Muscle of back (tissue), 11 donors: ENCODE data around the gene RPS21. TPM values are rescaled to one million over a fixed set of nuclear protein-coding genes. Genes with fewer than 3 reads are reported as not detected.
A peak's percentile ranks its signal among the peaks of the same experiment; 100 is the strongest.

Source experiments
- DNase-seq, 3 donors: peaks; one replicate each; pipeline versions ENCODE4 v3.0.0 to v3.0.0-alpha.2; 2013
- polyA plus RNA-seq, 10 donors: library from polyadenylated mRNA; unstranded; fragments of 120-200 nt; gene quantifications; one replicate each; pipeline ENCODE4 v1.2.1, GENCODE V29; 2013; ENCODE audit not compliant: insufficient read length in 10 of 10

The RPS21 gene
- polyA plus RNA-seq, 10 donors = 962 to 1,509 (median 1,097) TPM

- no peak for DNase-seq
These were observed 21.2 kb downstream of the RPS21 start for GRCh38 chr20:62408055-62408454.

- peak in 1 of 3 donors; percentile 31 for DNase-seq
These were observed 21.7 kb downstream of the RPS21 start for GRCh38 chr20:62408640-62409039.

- DNase-seq = no peak
These were observed 22.4 kb downstream of the RPS21 start for GRCh38 chr20:62409086-62409853.

- DNase-seq = peak in 1 of 3 donors; percentile 48
These were observed 23.2 kb downstream of the RPS21 start for GRCh38 chr20:62409931-62410745.

GRCh38 chr20:62410746-62411478 is 24.0 kb downstream of the RPS21 start:
- no peak for DNase-seq

GRCh38 chr20:62411479-62412193 is 24.7 kb downstream of the RPS21 start:
- DNase-seq = no peak

- DNase-seq = no peak
These were observed 25.5 kb downstream of the RPS21 start for GRCh38 chr20:62412194-62413024.

- DNase-seq = no peak
These were observed 26.2 kb downstream of the RPS21 start for GRCh38 chr20:62413025-62413570.

- no peak for DNase-seq
These were observed 27.1 kb downstream of the RPS21 start for GRCh38 chr20:62413896-62414481.

- DNase-seq = no peak
These were observed 28.6 kb downstream of the RPS21 start for GRCh38 chr20:62415354-62416111.

- no peak for DNase-seq
These were observed 30.0 kb downstream of the RPS21 start for GRCh38 chr20:62416651-62417637.

GRCh38 chr20:62417981-62418708 is 31.2 kb downstream of the RPS21 start:
- no peak for DNase-seq

GRCh38 chr20:62418709-62419487 is 32.0 kb downstream of the RPS21 start:
- no peak for DNase-seq

- DNase-seq = no peak
These were observed 32.9 kb downstream of the RPS21 start for GRCh38 chr20:62419759-62420158.

- no peak for DNase-seq
These were observed 34.2 kb downstream of the RPS21 start for GRCh38 chr20:62420846-62421715.

GRCh38 chr20:62421716-62421990 is 34.8 kb downstream of the RPS21 start:
- DNase-seq = no peak
